Testis (tissue), 3 donors: Measurements from ENCODE around the gene GRB14. TPM values are rescaled to one million over a fixed set of nuclear protein-coding genes. Genes with fewer than 3 reads are reported as not detected.

ENCODE experiments used
- DNase-seq: peaks from one replicate; pipeline ENCODE4 v3.0.0-alpha.2; 2019
- H3K27ac ChIP-seq, 2 donors: fragments of 200-600 bp; sonication (generic); one replicate each; pipeline ENCODE4 v1.5.1; 2019
- H3K27me3 ChIP-seq: fragments of 200-600 bp; sonication (generic); one replicate; pipeline ENCODE4 v1.5.1; 2019
- H3K36me3 ChIP-seq: fragments of 200-600 bp; sonication (generic); one replicate; pipeline ENCODE4 v1.5.1; 2017; ENCODE audit warnings: low read depth; ENCODE audit errors: missing control alignments
- H3K4me1 ChIP-seq: fragments of 200-600 bp; sonication (generic); one replicate; pipeline ENCODE4 v1.5.1; 2019
- H3K4me3 ChIP-seq, 2 donors: fragments of 200-600 bp; sonication (generic); one replicate each; pipeline ENCODE4 v1.5.1; 2017 to 2019
- H3K9me3 ChIP-seq: fragments of 200-600 bp; sonication (generic); one replicate; pipeline ENCODE4 v1.5.1; 2017
- CTCF ChIP-seq, 3 experiments: fragments of 450-650 bp in 2 of 3; fragments of 200-600 bp in 1 of 3; sonication (generic) in 1 of 3; IDR thresholded peaks; one replicate each; pipeline ENCODE4 v1.5.1; 2016 to 2019; ENCODE audit warnings: antibody characterized with exemption in 3 of 3, mild to moderate bottlenecking in 2 of 3, moderate library complexity in 1 of 3
- POLR2A ChIP-seq: fragments of 450-650 bp; IDR thresholded peaks from one replicate; pipeline ENCODE4 v1.6.1; 2017; ENCODE audit warnings: antibody characterized with exemption, mild to moderate bottlenecking, moderate library complexity
- WGBS, 2 donors: methylation state at CpG; one replicate each; pipeline ENCODE4 v1.1.5; 2018; 5-methylcytosine and 5-hydroxymethylcytosine counted together
- intact Hi-C: fragments of 100-400 bp; cut with DNase I; formaldehyde crosslinking; loops from one replicate; pipeline ENCODE4 v1.15.1; 2023; ENCODE audit warnings: low total_unique reads
- polyA plus RNA-seq: library from polyadenylated mRNA; stranded (reverse); fragments of 350-450 nt; fragmentation: Illumina TruSeq; extraction: RNeasy Lipid Tissue Mini Kit (QIAGEN cat#74804); gene quantifications from one replicate; pipeline ENCODE4 v1.2.3, GENCODE V29; 2014; ENCODE audit warnings: low read depth, low replicate concordance; ENCODE audit not compliant: insufficient read depth
- total RNA-seq, 2 donors: library from RNA; depleted of rRNA; stranded (reverse); fragments of >200 nt; gene quantifications; one replicate each; pipeline ENCODE4 v1.2.3, GENCODE V29; 2016

Gene GRB14
- total and polyA plus RNA-seq, 3 donors from 2014 or later: 30.6 to 67.3 (median 59.0) TPM

GRCh38 chr2:164570475-164570874 is 50.8 kb downstream of the GRB14 start:
- H3K36me3 ChIP-seq: no peaks in the 10 kb centered on the region
- intact Hi-C loops: no loop called here
- H3K9me3 ChIP-seq: no peaks in the 10 kb centered on the region
- no peaks in the 10 kb centered on the region for H3K27me3 ChIP-seq
- no peak overlapping the region for H3K27ac ChIP-seq
- no peak for TF ChIP-seq POLR2A
- TF ChIP-seq CTCF (IDR thresholded peaks at IDR 0.05): no peak
- no peak for DNase-seq
- peaks cover 7% of the 10 kb centered on the region for H3K4me1 ChIP-seq
- no peak overlapping the region for H3K4me3 ChIP-seq
- WGBS, 2 donors: 47 to 57% methylated on average over 2 of the region's 2 CpGs

- H3K27me3 ChIP-seq: no peaks in the 10 kb centered on the region
- H3K36me3 ChIP-seq: no peaks in the 10 kb centered on the region
- DNase-seq: no peak
- peaks cover 7% of the 10 kb centered on the region for H3K4me1 ChIP-seq
- no peak overlapping the region for H3K4me3 ChIP-seq
- H3K9me3 ChIP-seq: no peaks in the 10 kb centered on the region
- TF ChIP-seq POLR2A (no peak), CTCF (IDR thresholded peaks at IDR 0.05) (no peak)
- H3K27ac ChIP-seq: peak overlapping the region; percentile 46 to 77
- 37 to 41% methylated on average over 4 of the region's 4 CpGs for WGBS, 2 donors
- intact Hi-C loops: no loop called here
These were observed 51.9 kb downstream of the GRB14 start for GRCh38 chr2:164569378-164569777.

- peak overlapping the region; percentile 52 to 77 for H3K27ac ChIP-seq
- intact Hi-C loops: no loop called here
- 46 to 62% methylated on average over 5 of the region's 5 CpGs for WGBS, 2 donors
These were observed 53.0 kb downstream of the GRB14 start for GRCh38 chr2:164568317-164568716.

GRCh38 chr2:164567335-164567989 is 53.8 kb downstream of the GRB14 start:
- no peak for DNase-seq
- H3K4me3 ChIP-seq: peak overlapping the region; percentile 39 to 60

More at GRCh38 chr2:164568317-164568716, 53.0 kb downstream of the GRB14 start:
- Histone ChIP-seq H3K36me3 (no peaks in the 10 kb centered on the region), H3K27me3 (no peaks in the 10 kb centered on the region), H3K4me3 (peak overlapping the region; percentile 39 to 60), H3K4me1 (peaks cover 7% of the 10 kb centered on the region), H3K9me3 (no peaks in the 10 kb centered on the region)
- TF ChIP-seq CTCF (IDR thresholded peaks at IDR 0.05): no peak
- peak; percentile 80 for DNase-seq

More at GRCh38 chr2:164567335-164567989, 53.8 kb downstream of the GRB14 start:
- intact Hi-C loops: no loop called here
- Histone ChIP-seq H3K4me1 (peaks cover 13% of the 10 kb centered on the region), H3K36me3 (no peaks in the 10 kb centered on the region), H3K9me3 (no peaks in the 10 kb centered on the region), H3K27me3 (no peaks in the 10 kb centered on the region), H3K27ac (peak overlapping the region; percentile 52 to 77)
- TF ChIP-seq CTCF (IDR thresholded peaks at IDR 0.05) (no peak), POLR2A (no peak)
- 52 to 53% methylated on average over 3 of the region's 3 CpGs for WGBS, 2 donors
